Occipital lobe (tissue), 2 donors: Measurements from ENCODE around the gene PDE7B. TPM values are rescaled to one million over a fixed set of nuclear protein-coding genes. Genes with fewer than 3 reads are reported as not detected.

Experiments used
- DNase-seq: peaks from one replicate; lab custom pipeline; 2025; lab: John Stamatoyannopoulos, UW
- total RNA-seq: library from RNA; depleted of rRNA; stranded (reverse); fragments of >200 nt; gene quantifications from one replicate; pipeline ENCODE4 v1.2.3, GENCODE V29; 2014

The PDE7B gene
- total RNA-seq, 1 donor from 2014 or later = 3.0 TPM

DNA sequence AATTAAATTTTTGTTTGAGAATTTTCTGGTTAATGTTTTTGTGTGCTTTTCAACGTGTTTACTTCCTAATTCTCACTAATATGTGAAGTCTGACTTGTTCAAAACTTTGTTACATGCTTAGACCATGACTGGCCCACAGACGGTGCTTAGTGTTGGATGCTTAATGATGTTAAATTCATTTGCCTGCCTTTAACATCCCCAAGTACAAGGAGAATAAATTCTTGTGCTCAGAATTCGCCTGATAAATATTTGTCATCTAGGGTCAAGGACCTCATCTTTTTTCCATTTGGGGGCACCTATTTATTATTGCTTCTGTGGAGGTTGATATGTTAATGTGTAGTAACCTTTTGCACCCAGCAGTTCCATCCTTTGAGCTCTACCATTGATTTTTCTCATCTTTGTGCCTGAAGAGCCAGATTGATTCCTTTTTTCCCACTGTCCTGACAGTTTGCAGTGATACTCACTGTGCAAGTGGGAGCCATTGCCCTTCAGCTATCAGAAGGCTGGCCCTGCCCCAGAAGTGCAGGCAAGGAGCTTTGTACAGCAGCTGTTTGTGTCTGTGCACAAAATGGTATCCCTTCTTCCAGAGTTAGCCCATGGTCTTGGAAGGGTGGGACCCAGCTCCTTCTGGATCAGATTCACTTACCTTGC is 170.8 kb downstream of the PDE7B start:
- no peak for DNase-seq

- no peak for DNase-seq
Observed at GRCh38 chr6:136024711-136025110, 173.2 kb downstream of the PDE7B start.

DNA sequence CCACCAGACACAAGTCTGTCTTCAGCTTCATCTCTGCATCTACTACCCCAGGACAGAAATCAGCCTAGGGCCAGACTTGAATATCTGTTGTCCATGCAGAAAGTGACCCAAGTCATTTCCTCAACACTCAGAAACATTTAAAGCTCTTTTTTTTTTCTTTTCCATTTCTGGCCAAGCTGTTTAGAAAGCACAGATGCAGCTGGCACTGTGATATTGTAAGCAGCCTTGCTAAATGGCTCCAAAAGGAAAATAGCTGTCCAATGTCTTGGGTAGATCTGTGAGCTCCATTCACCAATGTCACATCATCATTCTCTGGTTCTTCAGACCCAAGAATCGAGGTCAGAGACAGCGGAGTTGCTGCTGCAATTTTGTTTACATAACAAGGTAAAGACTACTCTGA is 174.2 kb downstream of the PDE7B start:
- DNase-seq = no peak

- DNase-seq = no peak
Observed at GRCh38 chr6:136030131-136030530, 178.6 kb downstream of the PDE7B start.

- DNase-seq = no peak
Observed at GRCh38 chr6:136031982-136032381, 180.5 kb downstream of the PDE7B start.

DNA sequence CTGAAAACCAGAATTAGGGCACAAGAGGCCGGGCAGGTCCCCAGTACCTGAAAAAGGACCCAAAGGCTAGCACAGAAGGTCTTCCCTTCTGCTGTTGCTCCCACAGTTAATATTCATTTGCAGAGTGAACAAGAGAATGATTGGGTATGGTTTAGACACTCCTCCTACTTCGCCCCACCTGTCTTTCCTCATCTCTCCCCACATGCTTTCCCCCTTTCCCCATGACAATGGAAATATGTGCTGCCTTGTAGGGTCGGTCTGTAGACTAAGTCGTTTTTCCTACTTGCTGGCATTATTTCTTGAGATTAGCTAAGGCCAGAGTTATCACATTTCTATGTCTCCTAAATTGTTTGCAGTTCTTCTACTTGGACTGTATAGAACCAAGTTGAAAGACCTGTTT is 181.9 kb downstream of the PDE7B start:
- DNase-seq = no peak

DNA sequence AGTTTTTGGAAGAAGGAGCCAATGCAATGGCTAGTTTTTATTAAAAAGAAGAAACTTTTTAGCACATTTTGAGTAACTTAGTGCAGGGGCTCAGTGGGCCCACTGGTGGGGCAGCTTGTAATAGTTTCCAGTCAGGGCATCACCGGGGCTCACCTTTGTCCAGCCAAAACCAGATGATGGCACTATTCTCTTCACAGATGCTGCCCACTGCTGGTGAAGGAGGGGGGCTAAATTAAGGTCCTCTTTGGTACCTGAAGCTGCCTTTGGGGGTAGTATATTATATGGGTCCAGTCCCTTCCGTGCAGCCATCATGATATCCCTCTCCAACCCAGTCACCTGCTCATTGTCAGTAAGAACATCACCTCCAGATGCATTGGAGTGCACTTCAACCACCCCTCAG is 182.9 kb downstream of the PDE7B start:
- no peak for DNase-seq

DNA sequence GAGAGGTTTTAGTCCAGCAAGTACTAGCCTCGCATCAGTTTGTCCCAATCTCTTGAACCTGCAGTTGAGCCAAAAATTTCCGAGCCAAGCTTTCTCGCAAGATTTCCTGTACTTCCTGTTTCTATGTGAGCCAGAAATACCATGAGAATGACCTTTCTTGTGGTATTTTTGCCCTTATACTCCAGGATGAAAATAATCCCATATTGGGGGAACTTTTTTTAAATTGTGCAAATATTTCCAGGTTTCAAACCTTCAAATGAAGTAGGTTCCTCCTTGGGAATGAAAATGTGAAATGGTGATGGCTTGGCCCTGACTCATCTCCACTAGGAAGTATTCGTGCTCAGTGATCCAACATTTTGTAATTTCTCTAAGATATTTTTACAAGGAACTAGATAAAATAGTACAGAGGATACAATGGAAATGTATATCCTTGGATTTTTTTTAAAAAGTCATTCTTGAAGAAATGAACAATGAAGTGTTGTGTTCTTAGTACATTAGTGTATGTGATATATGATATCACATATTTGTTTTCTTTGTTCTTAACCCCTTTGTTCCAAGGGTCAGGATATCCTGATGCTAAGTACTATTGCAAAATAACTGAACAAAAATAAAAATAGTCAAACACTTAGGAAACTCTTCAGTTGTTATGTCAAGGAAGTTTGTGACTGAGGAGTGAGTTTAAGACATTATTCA is 184.0 kb downstream of the PDE7B start:
- no peak for DNase-seq

- no peak for DNase-seq
Observed at GRCh38 chr6:136036071-136036380, 184.5 kb downstream of the PDE7B start.

DNA sequence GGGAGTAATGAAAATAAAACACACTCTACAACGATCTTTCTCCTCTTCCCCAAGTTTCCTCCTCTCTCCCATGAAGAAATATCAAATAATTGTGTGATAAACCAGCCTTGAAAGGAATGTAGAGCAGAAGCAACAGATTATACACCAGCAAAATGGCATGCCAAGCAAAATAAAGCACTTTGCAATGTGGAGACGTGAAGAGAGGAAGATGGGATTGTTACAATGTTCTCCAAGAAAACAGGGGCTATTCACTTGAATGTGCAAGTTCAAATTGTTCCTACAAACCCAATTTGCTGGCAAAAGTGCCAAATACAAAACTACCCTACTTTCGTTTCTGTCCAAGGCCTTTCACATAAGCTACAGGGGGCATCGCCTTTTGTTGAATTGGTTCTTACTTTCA is 185.1 kb downstream of the PDE7B start:
- DNase-seq = no peak

DNA sequence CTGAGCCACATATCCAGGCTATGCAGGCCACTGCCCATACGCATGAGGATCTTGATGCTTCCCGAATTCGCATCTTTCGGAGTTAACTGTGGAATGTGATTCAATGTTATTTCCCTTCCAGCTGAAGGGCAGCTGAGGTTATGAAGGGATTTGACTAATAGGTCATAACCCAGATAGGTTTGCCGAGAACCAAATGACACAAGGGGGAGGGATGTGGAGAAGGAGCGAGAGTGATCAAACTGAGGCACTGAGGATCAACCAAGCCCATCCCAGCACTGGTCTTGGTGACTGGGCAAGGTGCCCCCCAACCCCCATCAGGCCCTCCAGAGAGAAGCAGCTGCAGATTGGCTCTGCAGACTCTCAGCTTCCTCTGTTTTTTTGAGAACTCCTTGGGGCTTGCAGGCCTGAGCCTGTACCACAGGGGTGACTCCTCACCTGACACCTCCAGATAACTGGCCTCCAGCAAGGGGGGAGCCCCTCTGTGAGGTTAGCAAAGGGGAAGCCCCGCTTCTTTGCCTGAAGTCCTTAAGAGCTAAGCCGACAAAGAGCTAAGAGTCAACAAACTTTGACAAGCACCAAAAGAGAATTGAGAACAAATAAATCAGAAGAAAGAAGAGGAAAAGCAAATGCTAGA is 185.9 kb downstream of the PDE7B start:
- DNase-seq = no peak

DNA sequence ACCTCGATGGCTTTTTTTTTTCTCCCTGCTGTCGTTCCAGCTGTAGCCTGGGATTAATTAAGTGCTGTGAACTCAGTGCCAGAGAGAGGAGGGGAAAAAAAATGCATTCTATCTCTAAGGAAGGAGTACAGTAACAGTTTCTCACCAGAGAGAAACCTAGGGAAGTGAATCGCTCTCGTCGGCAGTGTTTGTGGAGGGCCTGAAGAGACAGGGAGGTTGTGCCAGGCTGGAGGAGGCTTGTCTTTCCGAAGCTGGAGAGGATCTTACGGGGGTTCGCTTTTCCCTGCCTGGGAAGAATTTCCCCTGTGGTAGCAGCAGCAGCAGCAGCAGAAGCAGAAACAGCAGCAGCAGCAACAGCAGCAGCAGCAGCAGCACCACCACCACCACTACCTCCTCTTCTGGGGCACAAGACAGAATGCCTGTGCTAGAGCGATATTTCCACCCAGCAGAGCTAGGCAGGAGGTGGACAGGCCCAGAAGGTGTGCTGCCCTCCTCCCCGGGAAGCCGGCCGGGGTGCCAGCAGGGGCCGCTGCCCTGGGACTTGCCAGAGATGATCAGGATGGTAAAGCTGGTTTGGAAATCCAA is 186.5 kb downstream of the PDE7B start:
- DNase-seq = no peak

DNA sequence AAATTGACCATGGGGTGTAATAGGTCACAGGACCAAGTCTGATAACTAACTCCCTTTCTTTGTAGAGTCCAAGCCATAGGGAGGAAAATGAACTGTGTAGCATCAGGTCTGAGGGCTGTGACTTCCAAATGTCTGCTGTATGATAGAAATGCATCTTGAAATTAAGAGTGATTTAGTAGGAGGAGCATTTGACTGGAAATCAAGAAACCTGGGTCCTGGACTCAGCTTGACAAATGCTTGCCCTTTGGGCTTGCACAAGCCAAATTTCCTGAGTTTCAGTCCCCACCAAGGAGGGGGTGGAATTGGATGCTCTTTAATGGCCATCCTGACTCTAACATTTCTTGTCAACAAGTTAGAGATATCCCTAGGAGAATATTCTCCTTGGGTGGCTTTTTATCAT is 187.0 kb downstream of the PDE7B start:
- no peak for DNase-seq

DNA sequence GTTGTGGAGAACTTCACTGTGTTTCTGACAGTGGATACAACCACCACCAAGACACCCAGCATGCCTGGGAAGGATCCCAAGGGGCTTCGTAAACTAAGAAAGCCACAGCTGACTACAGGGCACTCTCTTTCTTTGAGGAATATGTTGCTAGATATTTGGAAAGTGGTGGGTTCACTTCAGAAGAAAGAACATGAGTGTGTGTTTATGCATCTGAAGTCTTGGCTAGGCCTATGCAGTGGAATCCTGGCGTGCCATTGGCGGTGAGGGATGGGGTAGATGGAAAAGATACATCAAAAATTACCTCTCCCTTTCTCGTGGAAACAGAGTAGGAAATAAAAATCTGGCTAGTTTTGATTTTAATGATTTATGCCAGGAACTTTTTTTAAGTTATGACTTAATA is 187.7 kb downstream of the PDE7B start:
- DNase-seq = no peak

DNA sequence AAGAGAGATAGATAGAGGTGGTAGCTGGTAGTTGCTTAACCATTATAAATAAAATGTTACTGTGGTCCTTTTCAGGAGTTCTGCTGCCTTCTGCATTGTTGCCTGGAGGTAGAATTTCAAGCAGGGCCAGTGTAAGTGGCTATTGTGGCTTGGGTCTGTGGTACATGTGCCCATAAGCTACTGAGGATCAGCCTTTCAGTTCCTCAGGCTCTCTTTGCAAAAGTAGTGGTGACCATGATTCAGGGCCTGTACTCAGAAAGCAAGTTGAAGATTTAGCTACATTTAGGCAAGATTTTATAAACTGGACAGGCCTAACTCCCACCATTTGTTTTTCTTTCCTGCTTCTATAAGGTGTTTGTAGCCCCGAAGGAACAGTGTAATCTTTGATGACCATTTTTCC is 199.0 kb downstream of the PDE7B start:
- DNase-seq = no peak

DNA sequence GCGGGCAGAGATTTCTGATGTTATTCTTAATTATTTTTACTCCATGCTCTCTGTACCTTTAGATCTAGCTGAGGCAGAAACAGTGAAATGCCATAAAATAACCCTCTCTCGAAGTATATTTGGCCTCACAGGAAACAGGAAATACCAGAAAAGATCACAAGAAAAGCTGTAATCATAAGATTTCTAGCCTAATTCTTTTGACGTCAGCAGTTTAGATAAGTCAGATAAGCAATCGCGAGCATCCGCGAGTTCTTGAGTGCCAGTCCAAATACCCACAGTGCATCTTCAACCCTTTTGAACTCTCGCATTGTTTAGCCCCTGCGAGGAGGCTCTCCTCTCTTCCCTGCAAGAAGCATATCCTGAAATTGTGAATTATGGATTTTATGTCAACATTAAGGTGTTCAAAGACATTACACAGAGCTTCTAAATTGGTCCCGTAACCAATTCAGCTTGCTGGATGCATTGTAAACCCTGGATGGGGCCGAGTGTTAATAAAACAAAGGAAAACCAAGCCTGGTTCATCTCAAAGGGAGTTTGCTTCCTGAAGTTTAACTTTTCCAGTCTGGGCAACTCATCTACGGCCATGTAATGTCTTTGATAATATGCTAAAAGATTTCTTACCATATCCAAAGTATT is 199.8 kb downstream of the PDE7B start:
- DNase-seq = no peak

DNA sequence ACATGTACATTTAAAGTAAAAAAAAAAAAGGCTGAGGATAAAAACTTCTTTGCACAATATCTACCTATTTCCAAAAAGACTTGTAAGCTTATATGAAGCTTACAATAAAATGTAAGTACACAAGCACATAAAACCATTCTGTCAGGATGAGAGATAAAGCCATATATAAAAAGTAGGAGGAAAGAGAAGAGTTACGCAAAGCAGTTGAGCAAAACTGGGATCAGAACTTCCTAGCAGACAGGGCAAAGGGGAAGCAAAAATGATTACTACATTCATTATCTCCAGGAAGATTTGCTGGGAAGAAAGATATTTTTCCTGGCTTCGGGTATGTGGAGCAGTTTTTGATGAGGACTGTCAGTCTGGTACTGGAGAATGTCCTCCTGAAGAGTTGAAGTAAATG is 200.5 kb downstream of the PDE7B start:
- DNase-seq = no peak

DNA sequence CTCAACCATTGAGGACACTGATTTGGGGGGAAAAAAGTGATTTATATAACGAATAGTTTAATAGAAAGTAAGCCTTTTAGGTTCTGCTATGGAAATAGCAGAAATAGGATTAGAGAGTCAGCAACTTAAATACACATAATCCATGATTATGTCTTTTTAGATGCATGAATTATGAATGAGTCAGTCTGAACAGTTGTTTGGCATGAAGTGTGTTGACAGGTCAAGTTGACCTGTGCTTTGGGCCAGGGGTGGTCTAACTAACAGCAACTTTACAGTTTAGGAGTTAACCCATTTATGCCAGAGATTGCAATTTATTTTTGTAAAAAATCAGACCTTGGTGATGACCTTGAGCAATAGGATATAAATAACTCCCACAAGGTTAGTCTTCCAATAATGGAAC is 207.4 kb downstream of the PDE7B start:
- DNase-seq = no peak

DNA sequence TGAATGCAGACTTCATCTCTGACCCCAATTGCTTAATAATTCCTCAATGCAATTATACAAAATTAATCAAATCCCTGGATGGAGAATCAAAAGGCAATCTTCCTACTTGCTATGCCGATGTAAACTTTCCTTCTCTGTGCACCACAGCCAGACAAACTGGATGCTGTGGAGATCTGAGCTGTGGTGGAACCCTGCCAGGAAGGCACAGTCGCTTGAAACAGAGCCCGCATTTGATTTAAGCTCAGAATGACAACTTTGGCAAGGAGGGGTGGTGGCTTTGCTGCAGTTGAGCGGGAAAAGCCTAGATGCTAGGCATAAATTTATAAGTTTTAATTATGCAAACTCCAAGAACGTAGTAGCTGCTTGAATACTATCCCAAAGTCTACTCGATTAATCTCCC is 207.8 kb downstream of the PDE7B start:
- DNase-seq = peak; percentile 16

- DNase-seq = no peak
Observed at GRCh38 chr6:136060052-136060451, 208.6 kb downstream of the PDE7B start.

- DNase-seq = no peak
Observed at GRCh38 chr6:136060759-136061158, 209.3 kb downstream of the PDE7B start.

DNA sequence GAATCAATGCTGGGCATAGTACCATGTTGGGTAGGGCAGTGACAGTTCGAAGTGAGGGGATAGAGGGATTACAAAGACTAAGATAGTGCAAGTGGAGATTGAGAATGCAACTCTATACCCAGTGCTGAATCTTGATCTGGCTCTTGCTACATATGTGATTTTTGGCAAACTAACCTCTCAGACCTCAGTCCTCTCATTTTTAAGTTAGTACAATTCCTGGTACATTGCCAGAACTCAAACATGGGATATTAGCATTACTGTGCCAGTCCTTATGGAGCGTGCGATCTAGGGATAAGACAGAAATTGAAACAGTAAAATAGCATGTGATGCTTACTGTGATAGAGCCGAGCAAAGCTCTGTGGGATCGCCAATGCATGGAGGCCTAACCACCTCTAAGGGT is 210.2 kb downstream of the PDE7B start:
- DNase-seq = no peak
